Measurements from ENCODE around the gene SLC22A5.

GRCh38 chr5:132392411-132392810 lies 22.9 kb downstream of the SLC22A5 start:
- TF ChIP-seq CTCF (IDR thresholded peaks at IDR 0.05), result no peak
- no peak for TF ChIP-seq POLR2A (IDR thresholded peaks at IDR 0.05)
